HepG2 (cell line): ENCODE measurements around the gene TMEM231. TPM values are rescaled to one million over a fixed set of nuclear protein-coding genes. Genes with fewer than 3 reads are reported as not detected.
A peak's percentile ranks its signal among the peaks of the same experiment; 100 is the strongest.

Experiments used
- AGO1 ChIP-seq: fragments of 200-400 bp; formaldehyde crosslinking; IDR thresholded peaks from 2 replicates; pipeline ENCODE4 v1.6.1; 2017; ENCODE audit warnings: mild to moderate bottlenecking, low read depth, low read length, moderate library complexity; ENCODE audit not compliant: poor library complexity, severe bottlenecking
- ATF3 ChIP-seq: sonication (generic); formaldehyde crosslinking; IDR thresholded peaks from 2 replicates; pipeline ENCODE4 v1.4.0; 2020; ENCODE audit warnings: missing genetic modification reagents
- GATAD2A ChIP-seq: IDR thresholded peaks from 2 replicates; pipeline ENCODE4 v1.6.1; 2016
- MTF2 ChIP-seq: sonication (generic); formaldehyde crosslinking; IDR thresholded peaks from 2 replicates; pipeline ENCODE4 v1.5.0; 2020; ENCODE audit warnings: missing genetic modification reagents, borderline replicate concordance
- PLRG1 ChIP-seq: fragments of 450-650 bp; conservative IDR thresholded peaks from 2 replicates; pipeline ENCODE4 v1.6.1; 2016
- PPARG ChIP-seq: conservative IDR thresholded peaks from 2 replicates; pipeline ENCODE4 v1.6.1; 2016; ENCODE audit warnings: missing biosample characterization, missing genetic modification reagents
- RFX3 ChIP-seq: IDR thresholded peaks from 2 replicates; pipeline ENCODE4 v1.6.1; 2016; ENCODE audit warnings: missing biosample characterization, missing genetic modification reagents
- SIX4 ChIP-seq: sonication (generic); formaldehyde crosslinking; IDR thresholded peaks from 2 replicates; pipeline ENCODE4 v1.4.0; 2020; ENCODE audit warnings: missing genetic modification reagents
- TAF15 ChIP-seq: fragments of 200-400 bp; formaldehyde crosslinking; IDR thresholded peaks from one replicate; pipeline ENCODE4 v1.6.1; 2018; ENCODE audit warnings: mild to moderate bottlenecking, low read depth, low read length; ENCODE audit not compliant: poor library complexity, severe bottlenecking
- TFDP1 ChIP-seq: IDR thresholded peaks from 2 replicates; pipeline ENCODE4 v1.6.1; 2016; ENCODE audit warnings: missing compliant biosample characterization, missing genetic modification reagents, borderline replicate concordance
- ZFP91 ChIP-seq: sonication (generic); formaldehyde crosslinking; IDR thresholded peaks from 2 replicates; pipeline ENCODE4 v1.9.0; 2022; ENCODE audit warnings: missing genetic modification reagents, mild to moderate bottlenecking, borderline replicate concordance
- ZNF292 ChIP-seq: sonication (generic); formaldehyde crosslinking; IDR thresholded peaks from 2 replicates; pipeline ENCODE4 v1.8.1; 2022; ENCODE audit warnings: mild to moderate bottlenecking, low read depth, missing genetic modification reagents, borderline replicate concordance
- ZNF329 ChIP-seq: sonication (generic); formaldehyde crosslinking; IDR thresholded peaks from 2 replicates; pipeline ENCODE4 v1.9.0; 2021; ENCODE audit warnings: low read depth, mild to moderate bottlenecking, missing genetic modification reagents
- ZNF367 ChIP-seq: sonication (generic); formaldehyde crosslinking; IDR thresholded peaks from 2 replicates; pipeline ENCODE4 v1.4.0; 2020; ENCODE audit warnings: missing genetic modification reagents, borderline replicate concordance
- ZNF564 ChIP-seq: sonication (generic); formaldehyde crosslinking; IDR thresholded peaks from 2 replicates; pipeline ENCODE4 v1.8.1; 2023; ENCODE audit warnings: mild to moderate bottlenecking, missing genetic modification reagents
- ZNF639 ChIP-seq: conservative IDR thresholded peaks from 2 replicates; pipeline ENCODE4 v1.6.1; 2018; ENCODE audit warnings: missing genetic modification reagents
- polyA plus RNA-seq, 8 experiments: library from polyadenylated mRNA; depleted of rRNA in 3 of 8; stranded (reverse) in 7 of 8; unstranded in 1 of 8; fragments of >200 nt; fragmentation: Illumina TruSeq in 4 of 8; extraction: Trizol in 4 of 8; gene quantifications; 2 replicates each; pipeline versions ENCODE4 v1.2.1 to v1.2.3, GENCODE V29; 2011 to 2016; ENCODE audit warnings: low read depth in 4 of 8, missing spikeins in 1 of 8, mixed read lengths in 1 of 8; ENCODE audit not compliant: insufficient read depth in 1 of 8
- total RNA-seq, 5 experiments: library from RNA; depleted of rRNA; stranded (reverse); fragments of >200 nt; fragmentation: Illumina TruSeq; extraction: Trizol; gene quantifications; 2 replicates each; pipeline ENCODE4 v1.2.3, GENCODE V29; 2016; ENCODE audit warnings: low read depth in 1 of 5
- TF ChIP-seq, protein P1 (sequence below): sonication (generic); formaldehyde crosslinking; IDR thresholded peaks from 2 replicates; pipeline ENCODE4 v1.9.0; 2021; ENCODE audit warnings: missing genetic modification reagents, mild to moderate bottlenecking, borderline replicate concordance

The TMEM231 gene
- total and polyA plus RNA-seq, 2 of the 13 experiments (the other 11 are each of a cell fraction or from before 2014, with no cell fraction given) = 3.5 to 7.4 TPM

DNA sequence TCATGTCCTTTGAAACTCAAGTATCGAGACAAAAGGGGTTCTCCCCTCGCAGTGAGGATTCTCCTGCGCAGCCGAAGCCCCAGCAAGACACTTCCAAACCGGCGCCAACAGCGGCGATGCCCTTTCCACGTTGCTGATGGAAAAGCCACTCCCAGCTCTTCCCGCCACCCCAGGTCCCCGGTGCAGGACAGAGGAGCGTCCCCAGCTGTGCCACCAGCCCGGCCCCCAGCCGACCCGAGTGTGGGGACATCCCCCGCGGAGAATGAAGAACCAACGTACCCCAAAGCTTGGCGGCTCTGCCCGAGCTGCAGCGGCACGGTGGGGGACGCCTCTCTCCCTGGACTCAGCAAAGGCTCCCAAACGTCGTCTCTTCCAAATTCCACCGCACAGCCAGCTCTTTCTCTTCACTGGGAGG is 61.4 kb downstream of the TMEM231 start (continued):
- no peak for TF ChIP-seq TAF15
- TF ChIP-seq ZFP91 (CRISPR knock-in tag) = 0 out of 2 replicates have a peak, but pooled peaks have one; percentile 40
- no peak for TF ChIP-seq PLRG1
- TF ChIP-seq PPARG (CRISPR knock-in tag) = no peak
- TF ChIP-seq ZNF564 (CRISPR knock-in tag) = 0 out of 2 replicates have a peak, but pooled peaks have one; percentile 10
- no peak for TF ChIP-seq GATAD2A (CRISPR knock-in tag)
- TF ChIP-seq ZNF367 (CRISPR knock-in tag) = no peak
- peak; percentile 41; the same call in 1 of the 2 replicates for TF ChIP-seq TFDP1 (CRISPR knock-in tag)
- no peak for TF ChIP-seq ZNF292
- no peak for TF ChIP-seq RFX3 (CRISPR knock-in tag)
- TF ChIP-seq ZNF639 = no peak
- peak; percentile 90; the same call in 1 of the 2 replicates for TF ChIP-seq MTF2 (CRISPR knock-in tag)
- TF ChIP-seq, protein P1, sequence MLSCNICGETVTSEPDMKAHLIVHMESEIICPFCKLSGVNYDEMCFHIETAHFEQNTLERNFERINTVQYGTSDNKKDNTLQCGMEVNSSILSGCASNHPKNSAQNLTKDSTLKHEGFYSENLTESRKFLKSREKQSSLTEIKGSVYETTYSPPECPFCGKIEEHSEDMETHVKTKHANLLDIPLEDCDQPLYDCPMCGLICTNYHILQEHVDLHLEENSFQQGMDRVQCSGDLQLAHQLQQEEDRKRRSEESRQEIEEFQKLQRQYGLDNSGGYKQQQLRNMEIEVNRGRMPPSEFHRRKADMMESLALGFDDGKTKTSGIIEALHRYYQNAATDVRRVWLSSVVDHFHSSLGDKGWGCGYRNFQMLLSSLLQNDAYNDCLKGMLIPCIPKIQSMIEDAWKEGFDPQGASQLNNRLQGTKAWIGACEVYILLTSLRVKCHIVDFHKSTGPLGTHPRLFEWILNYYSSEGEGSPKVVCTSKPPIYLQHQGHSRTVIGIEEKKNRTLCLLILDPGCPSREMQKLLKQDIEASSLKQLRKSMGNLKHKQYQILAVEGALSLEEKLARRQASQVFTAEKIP = 0 out of 2 replicates have a peak, but pooled peaks have one; percentile 21
- no peak for TF ChIP-seq ATF3
- peak; percentile 22 for TF ChIP-seq AGO1
- no peak for TF ChIP-seq SIX4 (CRISPR knock-in tag)
- TF ChIP-seq ZNF329 (CRISPR knock-in tag) = no peak
